Measurements from ENCODE around the gene CPSF3. TPM values are rescaled to one million over a fixed set of nuclear protein-coding genes. Genes with fewer than 3 reads are reported as not detected.

Gene CPSF3
- total and polyA plus RNA-seq, 2 of the 4 experiments (the other 2 are of a cell fraction): 29.2 to 64.5 TPM

DNA sequence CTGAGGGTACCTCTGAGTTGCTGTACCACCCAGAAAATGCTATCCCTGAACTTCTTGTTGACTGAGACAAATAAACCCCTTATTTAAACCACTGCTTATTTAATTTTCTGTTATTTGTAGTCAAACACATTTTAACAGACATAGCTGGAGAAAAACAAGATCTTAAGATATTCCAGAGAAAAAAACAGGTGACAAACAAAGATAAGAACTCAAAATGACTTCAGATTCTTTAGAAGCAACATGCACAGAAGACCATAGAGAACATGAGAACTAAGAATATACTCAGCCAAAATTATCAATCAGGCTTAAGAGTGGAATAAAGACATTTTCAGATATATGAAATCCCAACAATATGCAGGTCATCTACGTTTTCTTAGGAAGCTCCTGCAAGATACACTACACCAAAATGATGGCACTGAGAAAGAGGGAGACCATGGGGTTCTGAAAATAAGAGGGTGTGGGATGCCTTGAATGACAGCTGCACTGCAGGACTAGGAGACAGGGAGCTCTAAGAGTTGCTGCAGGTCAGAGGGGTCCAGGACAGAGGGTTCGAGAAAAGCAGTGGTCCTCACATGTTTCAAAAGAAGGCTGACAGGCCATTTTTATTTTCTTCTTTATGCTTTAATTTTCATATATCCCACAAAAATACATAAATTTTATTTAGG lies 93.8 kb downstream of the CPSF3 start:
- Histone ChIP-seq H2BK20ac (ENCODE audit: low read depth, low read length) (no peak overlapping the region), H3K9me3 (ENCODE audit: control insufficient read depth, insufficient read depth, low read length) (no peaks in the 10 kb centered on the region), H2AK9ac (replicated peaks; ENCODE audit: low read depth, low read length, poor library complexity) (no peak overlapping the region), H3K9me1 (ENCODE audit: insufficient read depth, low read length) (peaks cover 9% of the 10 kb centered on the region), H2BK15ac (ENCODE audit: low read depth, low read length) (no peak overlapping the region), H3K79me1 (ENCODE audit: low read depth in 1 of 2, low read length in 2 of 2) (peaks cover 17 to 23% of the 10 kb centered on the region in 2 experiments), H3K18ac (ENCODE audit: low read depth, low read length) (no peak overlapping the region), H3K4me3 (ENCODE audit: insufficient read depth, low read depth, low read length) (no peak overlapping the region), H4K5ac (ENCODE audit: low read depth, low read length) (no peak overlapping the region), H2AK5ac (ENCODE audit: low read depth, low read length) (no peak overlapping the region), H3K27me3 (ENCODE audit: control insufficient read depth, insufficient read depth, low read length) (no peaks in the 10 kb centered on the region), H3K4me2 (ENCODE audit: low read depth, low read length) (no peak overlapping the region), H3K56ac (ENCODE audit: extremely low read depth, insufficient read depth, low read length) (no peak overlapping the region), H4K91ac (ENCODE audit: insufficient read depth, low read depth, low read length) (no peak overlapping the region), H3K14ac (replicated peaks; ENCODE audit: low read depth, low read length) (no peak overlapping the region), H3K23ac (ENCODE audit: low read depth, low read length) (no peak overlapping the region; the same call in 1 of the 2 replicates), H3K27ac (ENCODE audit: insufficient read depth, low read length) (no peak overlapping the region), H2AFZ (replicated peaks; ENCODE audit: low read length, poor library complexity) (no peak overlapping the region), H2BK120ac (ENCODE audit: low read depth, low read length) (no peak overlapping the region), H3K4ac (ENCODE audit: low read depth, low read length) (no peak overlapping the region), H2BK5ac (ENCODE audit: low read depth, low read length, poor library complexity, severe bottlenecking) (no peak overlapping the region), H4K8ac (ENCODE audit: low read depth in 2 of 2, low read length in 2 of 2) (no peak overlapping the region), H3K9ac (ENCODE audit: low read depth, low read length) (no peak overlapping the region), H4K20me1 (ENCODE audit: insufficient read depth, low read length) (peaks cover 3% of the 10 kb centered on the region; the same call in 1 of the 2 replicates), H3K4me1 (ENCODE audit: control insufficient read depth, insufficient read depth, low read length) (peaks cover 2% of the 10 kb centered on the region; the same call in 1 of the 2 replicates), H3K36me3 (ENCODE audit: control insufficient read depth, insufficient read depth, low read length) (peaks cover 41% of the 10 kb centered on the region)
- ChIA-PET CTCF (no interaction called here), POLR2A (ENCODE audit: unreplicated experiment) (interaction anchor here (0.6 kb wide), 2 partner anchors 30 to 352 kb away, joined by 4 to 6 read pairs; no protein-coding TSS in a partner anchor)
- BruUV-seq (replicated peaks): no TSS peak
- dilution Hi-C loops (cut with HindIII; ENCODE audit: low sequenced_read_pairs, unreplicated experiment) (no loop called here), in situ Hi-C loops (cut with MboI; ENCODE audit: low sequenced_read_pairs) (no loop called here), intact Hi-C loops (cut with micrococcal nuclease) (no loop called here)
- ATAC-seq (ENCODE audit: low read depth) (no peak), DNase-seq (no peak)
- no peak for TF ChIP-seq RCOR1 (IDR thresholded peaks at IDR 0.05; ENCODE audit: insufficient replicate concordance, low read length)
- no peak for TF ChIP-seq FOS (IDR thresholded peaks at IDR 0.05; ENCODE audit: low read depth, low read length)
- TF ChIP-seq MAFK (IDR thresholded peaks at IDR 0.05; ENCODE audit: low read depth, low read length): no peak
- TF ChIP-seq, protein P1, sequence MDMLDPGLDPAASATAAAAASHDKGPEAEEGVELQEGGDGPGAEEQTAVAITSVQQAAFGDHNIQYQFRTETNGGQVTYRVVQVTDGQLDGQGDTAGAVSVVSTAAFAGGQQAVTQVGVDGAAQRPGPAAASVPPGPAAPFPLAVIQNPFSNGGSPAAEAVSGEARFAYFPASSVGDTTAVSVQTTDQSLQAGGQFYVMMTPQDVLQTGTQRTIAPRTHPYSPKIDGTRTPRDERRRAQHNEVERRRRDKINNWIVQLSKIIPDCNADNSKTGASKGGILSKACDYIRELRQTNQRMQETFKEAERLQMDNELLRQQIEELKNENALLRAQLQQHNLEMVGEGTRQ (IDR thresholded peaks at IDR 0.05; ENCODE audit: low read depth, low read length): no peak
- TF ChIP-seq RFX5 (IDR thresholded peaks at IDR 0.05; ENCODE audit: low read depth, low read length): no peak
- no CpG with 5 or more reads among the region's 2 CpGs for WGBS, 2 experiments (ENCODE audit: extremely low coverage in 2 of 2, insufficient read length in 1 of 2)

Measured in IMR-90 (cell line).